HEK293 (cell line): ENCODE results near the gene GALNT2.

Source experiments
- CTCF ChIA-PET: fragments of 350-600 bp; formaldehyde crosslinking; extraction: SDS; loops from one replicate; lab custom pipeline; 2021; ENCODE audit warnings: antibody characterized with exemption; lab: Yijun Ruan, JAX
- POLR2A ChIA-PET: fragments of 300-600 bp; formaldehyde crosslinking; extraction: SDS; loops from one replicate; lab custom pipeline; 2020; ENCODE audit warnings: antibody characterized with exemption, inconsistent platforms; lab: Yijun Ruan, JAX
- H3K27ac ChIP-seq: fragments of 200-500 bp; sonication (Bioruptor generic); 2 replicates; pipeline ENCODE4 v1.5.1; 2014; ENCODE audit warnings: low read depth, low read length, control low read depth, inconsistent platforms; ENCODE audit errors: extremely low read depth
- H3K36me3 ChIP-seq, 2 experiments: fragments of 200-500 bp in 1 of 2; sonication (Bioruptor generic) in 1 of 2; 1 replicate in 1 of 2; 2 replicates in 1 of 2; pipeline ENCODE4 v1.5.1; 2014 to 2017; ENCODE audit warnings: inconsistent platforms in 2 of 2, low read length in 2 of 2; ENCODE audit not compliant: control insufficient read depth in 2 of 2, insufficient read depth in 1 of 2
- H3K4me1 ChIP-seq: fragments of 200-500 bp; sonication (Bioruptor generic); 2 replicates; pipeline ENCODE4 v1.5.1; 2014; ENCODE audit warnings: mild to moderate bottlenecking, low read length, inconsistent platforms; ENCODE audit not compliant: control insufficient read depth, insufficient read depth
- H3K4me3 ChIP-seq: 2 replicates; pipeline ENCODE4 v1.5.1; 2011; ENCODE audit warnings: low read depth, mild to moderate bottlenecking, control low read depth, low read length, moderate library complexity
- H3K9me3 ChIP-seq: fragments of 200-500 bp; sonication (Bioruptor generic); 2 replicates; pipeline ENCODE4 v1.5.1; 2014; ENCODE audit warnings: low read depth, low read length, inconsistent platforms; ENCODE audit not compliant: control insufficient read depth, insufficient read depth
- BCL6B ChIP-seq: fragments of 450-650 bp; formaldehyde crosslinking; IDR thresholded peaks from 2 replicates; pipeline ENCODE4 v1.5.1; 2017; ENCODE audit warnings: missing biosample characterization, missing genetic modification characterization
- EGR2 ChIP-seq: fragments of 450-650 bp; formaldehyde crosslinking; IDR thresholded peaks from 2 replicates; pipeline ENCODE4 v1.5.1; 2016; ENCODE audit warnings: low read depth, missing biosample characterization, missing genetic modification characterization
- HIC1 ChIP-seq: fragments of 450-650 bp; formaldehyde crosslinking; IDR thresholded peaks from 2 replicates; pipeline ENCODE4 v1.5.1; 2016; ENCODE audit warnings: missing biosample characterization, missing genetic modification characterization
- OVOL3 ChIP-seq: fragments of 450-650 bp; formaldehyde crosslinking; IDR thresholded peaks from 2 replicates; pipeline ENCODE4 v1.5.1; 2016; ENCODE audit warnings: missing biosample characterization, missing genetic modification characterization
- SP3 ChIP-seq: fragments of 450-650 bp; formaldehyde crosslinking; IDR thresholded peaks from 2 replicates; pipeline ENCODE4 v1.5.1; 2016; ENCODE audit warnings: missing biosample characterization, missing genetic modification characterization
- TCF7L2 ChIP-seq: IDR thresholded peaks from 2 replicates; pipeline ENCODE4 v1.6.1; 2011; ENCODE audit warnings: low read depth, mild to moderate bottlenecking, inconsistent platforms, low read length, moderate library complexity, borderline replicate concordance
- TSHZ1 ChIP-seq: fragments of 450-650 bp; formaldehyde crosslinking; IDR thresholded peaks from 2 replicates; pipeline ENCODE4 v1.5.1; 2016; ENCODE audit warnings: missing biosample characterization, missing genetic modification characterization, borderline replicate concordance
- ZBTB26 ChIP-seq: fragments of 450-650 bp; formaldehyde crosslinking; optimal IDR thresholded peaks from 2 replicates; pipeline ENCODE3; 2016; ENCODE audit warnings: missing biosample characterization, mild to moderate bottlenecking, missing genetic modification characterization
- ZNF114 ChIP-seq: fragments of 450-650 bp; formaldehyde crosslinking; IDR thresholded peaks from 2 replicates; pipeline ENCODE4 v1.5.0; 2017; ENCODE audit warnings: missing biosample characterization, missing genetic modification characterization
- ZNF133 ChIP-seq: fragments of 450-650 bp; formaldehyde crosslinking; IDR thresholded peaks from 2 replicates; pipeline ENCODE4 v1.5.1; 2016; ENCODE audit warnings: missing biosample characterization, missing genetic modification characterization
- ZNF140 ChIP-seq: fragments of 450-650 bp; formaldehyde crosslinking; IDR thresholded peaks from 2 replicates; pipeline ENCODE4 v1.5.1; 2016; ENCODE audit warnings: missing biosample characterization, missing genetic modification characterization
- ZNF2 ChIP-seq: fragments of 450-650 bp; formaldehyde crosslinking; IDR thresholded peaks from 2 replicates; pipeline ENCODE4 v1.5.1; 2016; ENCODE audit warnings: missing biosample characterization, missing genetic modification characterization
- ZNF211 ChIP-seq: fragments of 450-650 bp; formaldehyde crosslinking; IDR thresholded peaks from 2 replicates; pipeline ENCODE4 v1.5.1; 2016; ENCODE audit warnings: low read depth, missing biosample characterization, missing genetic modification characterization
- ZNF23 ChIP-seq: fragments of 450-650 bp; formaldehyde crosslinking; IDR thresholded peaks from 2 replicates; pipeline ENCODE4 v1.5.1; 2016; ENCODE audit warnings: missing biosample characterization, missing genetic modification characterization, borderline replicate concordance
- ZNF280C ChIP-seq: fragments of 450-650 bp; formaldehyde crosslinking; IDR thresholded peaks from 2 replicates; pipeline ENCODE4 v1.5.1; 2016; ENCODE audit warnings: missing biosample characterization, missing genetic modification characterization
- ZNF280D ChIP-seq: fragments of 450-650 bp; formaldehyde crosslinking; IDR thresholded peaks from 2 replicates; pipeline ENCODE4 v1.5.1; 2016; ENCODE audit warnings: missing biosample characterization, missing genetic modification characterization
- ZNF335 ChIP-seq: fragments of 450-650 bp; formaldehyde crosslinking; conservative IDR thresholded peaks from 2 replicates; pipeline ENCODE4 v1.5.1; 2016; ENCODE audit warnings: missing biosample characterization, missing genetic modification characterization
- ZNF350 ChIP-seq: fragments of 450-650 bp; formaldehyde crosslinking; IDR thresholded peaks from 2 replicates; pipeline ENCODE4 v1.5.0; 2017; ENCODE audit warnings: missing biosample characterization, mild to moderate bottlenecking, missing genetic modification characterization
- ZNF513 ChIP-seq: fragments of 450-650 bp; IDR thresholded peaks from 2 replicates; pipeline ENCODE4 v1.5.1; 2018; ENCODE audit warnings: missing biosample characterization, missing genetic modification characterization
- ZNF623 ChIP-seq: fragments of 450-650 bp; formaldehyde crosslinking; IDR thresholded peaks from 2 replicates; pipeline ENCODE4 v1.5.1; 2016; ENCODE audit warnings: missing biosample characterization, missing genetic modification characterization
- ZNF654 ChIP-seq: fragments of 450-650 bp; formaldehyde crosslinking; IDR thresholded peaks from 2 replicates; pipeline ENCODE4 v1.5.1; 2016; ENCODE audit warnings: low read depth, missing biosample characterization, missing genetic modification characterization
- ZNF785 ChIP-seq: fragments of 450-650 bp; formaldehyde crosslinking; IDR thresholded peaks from 2 replicates; pipeline ENCODE4 v1.5.1; 2016; ENCODE audit warnings: missing biosample characterization, missing genetic modification characterization

GALNT2 gene

GRCh38 chr1:230048922-230049321 is 18.1 kb upstream of the GALNT2 start (continued):
- TF ChIP-seq ZNF785 (no peak), ZNF133 (tag by site-specific recombination) (no peak), ZNF280D (no peak)

- Histone ChIP-seq H3K9me3 (no peaks in the 10 kb centered on the region), H3K36me3 (no peaks in the 10 kb centered on the region), H3K4me1 (no peaks in the 10 kb centered on the region), H3K4me3 (no peak overlapping the region), H3K27ac (no peak overlapping the region)
- POLR2A ChIA-PET = no interaction called here
- no peak for TF ChIP-seq ZNF654 (tag by site-specific recombination)
- TF ChIP-seq TSHZ1 (tag by site-specific recombination) = no peak
- TF ChIP-seq TCF7L2 = no peak
- no peak for TF ChIP-seq ZNF211 (tag by site-specific recombination)
- TF ChIP-seq SP3 (tag by site-specific recombination) = no peak
- TF ChIP-seq ZNF513 (tag by site-specific recombination) = no peak
- TF ChIP-seq HIC1 (tag by site-specific recombination) = no peak
- TF ChIP-seq BCL6B (tag by site-specific recombination) = no peak
- no peak for TF ChIP-seq ZNF623
- TF ChIP-seq ZNF23 (tag by site-specific recombination) = no peak
- no peak for TF ChIP-seq ZBTB26 (tag by site-specific recombination)
- TF ChIP-seq OVOL3 (tag by site-specific recombination) = no peak
- TF ChIP-seq ZNF114 = no peak
- no peak for TF ChIP-seq ZNF140 (tag by site-specific recombination)
- no peak for TF ChIP-seq EGR2
- no peak for TF ChIP-seq ZNF350 (tag by site-specific recombination)
- TF ChIP-seq ZNF785 = no peak
- TF ChIP-seq ZNF280C (tag by site-specific recombination) = no peak
- TF ChIP-seq ZNF2 (tag by site-specific recombination) = no peak
- TF ChIP-seq ZNF335 = no peak
- CTCF ChIA-PET = interaction anchor here (0.7 to 0.9 kb wide), 2 partner anchors 121 to 389 kb away, joined by 3 read pairs; no protein-coding TSS in a partner anchor
Measured at GRCh38 chr1:230049731-230050130, 17.3 kb upstream of the GALNT2 start.
